ENCODE results near the gene ESR2.

ESR2 gene

GRCh38 chr14:64149921-64150320, 144.2 kb downstream of the ESR2 start:
- Histone ChIP-seq H3K27me3 (ENCODE audit: low read depth, low read length) (no peaks in the 10 kb centered on the region), H3K4me3 (ENCODE audit: low read length) (no peak overlapping the region), H3K79me2 (ENCODE audit: low read length) (no peaks in the 10 kb centered on the region), H3K4me2 (ENCODE audit: low read length) (no peak overlapping the region), H4K20me1 (ENCODE audit: insufficient read depth, low read length) (no peaks in the 10 kb centered on the region), H3K9me3 (ENCODE audit: insufficient read depth, low read length) (no peaks in the 10 kb centered on the region), H3K4me1 (ENCODE audit: low read length) (no peaks in the 10 kb centered on the region), H2AFZ (ENCODE audit: low read depth, low read length) (no peak overlapping the region), H3K27ac (ENCODE audit: low read length) (no peak overlapping the region), H3K36me3 (replicated peaks; ENCODE audit: low read depth, low read length) (no peaks in the 10 kb centered on the region), H3K9ac (ENCODE audit: low read length) (no peak overlapping the region)
- TF ChIP-seq EZH2phosphoT487 (IDR thresholded peaks at IDR 0.05; ENCODE audit: low read depth) (no peak), CTCF (IDR thresholded peaks at IDR 0.05; ENCODE audit: low read depth, low read length) (no peak)

GRCh38 chr14:64147126-64147790, 146.9 kb downstream of the ESR2 start:
- no peak for TF ChIP-seq EZH2phosphoT487 (IDR thresholded peaks at IDR 0.05; ENCODE audit: low read depth)
- no peak for TF ChIP-seq CTCF (IDR thresholded peaks at IDR 0.05; ENCODE audit: low read depth, low read length)
- no peaks in the 10 kb centered on the region for H3K9me3 ChIP-seq (ENCODE audit: insufficient read depth, low read length)
- no peaks in the 10 kb centered on the region for H4K20me1 ChIP-seq (ENCODE audit: insufficient read depth, low read length)
- H3K4me1 ChIP-seq (ENCODE audit: low read length): no peaks in the 10 kb centered on the region
- no peaks in the 10 kb centered on the region for H3K36me3 ChIP-seq (replicated peaks; ENCODE audit: low read depth, low read length)
- H3K27me3 ChIP-seq (ENCODE audit: low read depth, low read length): no peaks in the 10 kb centered on the region
- H2AFZ ChIP-seq (ENCODE audit: low read depth, low read length): no peak overlapping the region
- no peak overlapping the region for H3K27ac ChIP-seq (ENCODE audit: low read length)
- H3K79me2 ChIP-seq (ENCODE audit: low read length): no peaks in the 10 kb centered on the region
- H3K4me2 ChIP-seq (ENCODE audit: low read length): no peak overlapping the region
- no peak overlapping the region for H3K4me3 ChIP-seq (ENCODE audit: low read length)
- H3K9ac ChIP-seq (ENCODE audit: low read length): no peak overlapping the region

GRCh38 chr14:64137657-64138290, 156.4 kb downstream of the ESR2 start:
- Histone ChIP-seq H3K9ac (ENCODE audit: low read length) (no peak overlapping the region), H4K20me1 (ENCODE audit: insufficient read depth, low read length) (no peaks in the 10 kb centered on the region), H2AFZ (ENCODE audit: low read depth, low read length) (no peak overlapping the region; the same call in 1 of the 2 replicates), H3K4me1 (ENCODE audit: low read length) (no peaks in the 10 kb centered on the region), H3K79me2 (ENCODE audit: low read length) (no peaks in the 10 kb centered on the region), H3K36me3 (replicated peaks; ENCODE audit: low read depth, low read length) (no peaks in the 10 kb centered on the region), H3K4me3 (ENCODE audit: low read length) (no peak overlapping the region), H3K4me2 (ENCODE audit: low read length) (no peak overlapping the region), H3K9me3 (ENCODE audit: insufficient read depth, low read length) (no peaks in the 10 kb centered on the region), H3K27ac (ENCODE audit: low read length) (no peak overlapping the region), H3K27me3 (ENCODE audit: low read depth, low read length) (no peaks in the 10 kb centered on the region)
- TF ChIP-seq EZH2phosphoT487 (IDR thresholded peaks at IDR 0.05; ENCODE audit: low read depth) (no peak), CTCF (IDR thresholded peaks at IDR 0.05; ENCODE audit: low read depth, low read length) (peak; percentile 62)

- Histone ChIP-seq H2AFZ (ENCODE audit: low read depth, low read length) (no peak overlapping the region), H3K4me1 (ENCODE audit: low read length) (no peaks in the 10 kb centered on the region), H3K4me3 (ENCODE audit: low read length) (no peak overlapping the region), H3K9ac (ENCODE audit: low read length) (no peak overlapping the region), H4K20me1 (ENCODE audit: insufficient read depth, low read length) (no peaks in the 10 kb centered on the region), H3K27me3 (ENCODE audit: low read depth, low read length) (no peaks in the 10 kb centered on the region), H3K27ac (ENCODE audit: low read length) (no peak overlapping the region), H3K79me2 (ENCODE audit: low read length) (no peaks in the 10 kb centered on the region), H3K4me2 (ENCODE audit: low read length) (no peak overlapping the region), H3K36me3 (replicated peaks; ENCODE audit: low read depth, low read length) (no peaks in the 10 kb centered on the region), H3K9me3 (ENCODE audit: insufficient read depth, low read length) (no peaks in the 10 kb centered on the region)
- TF ChIP-seq CTCF (IDR thresholded peaks at IDR 0.05; ENCODE audit: low read depth, low read length) (no peak), EZH2phosphoT487 (IDR thresholded peaks at IDR 0.05; ENCODE audit: low read depth) (no peak)
These were observed 167.6 kb downstream of the ESR2 start for GRCh38 chr14:64126548-64126947.

Measured in OCI-LY3 (cell line).